CD4-positive, alpha-beta T cell treated with Interferon alpha-2 for 1 hour (primary cell): ENCODE measurements around the gene PRDM16.

ENCODE experiments used
- DNase-seq, 2 donors: peaks; one replicate each; pipeline ENCODE4 v3.0.0-alpha.2; 2020 to 2022

The PRDM16 gene

GRCh38 chr1:3332043-3332442, 263.0 kb downstream of the PRDM16 start:
- DNase-seq: no peak

GRCh38 chr1:3332662-3333061, 263.7 kb downstream of the PRDM16 start:
- DNase-seq: no peak

- DNase-seq: no peak
These were observed 264.9 kb downstream of the PRDM16 start for GRCh38 chr1:3333903-3334302.

- DNase-seq: no peak
These were observed 265.4 kb downstream of the PRDM16 start for GRCh38 chr1:3334366-3334765.

GRCh38 chr1:3335754-3336640, 267.0 kb downstream of the PRDM16 start:
- DNase-seq: no peak

- no peak for DNase-seq
These were observed 267.9 kb downstream of the PRDM16 start for GRCh38 chr1:3336641-3337630.

GRCh38 chr1:3337798-3338724, 269.1 kb downstream of the PRDM16 start:
- no peak for DNase-seq

GRCh38 chr1:3338725-3339070, 269.7 kb downstream of the PRDM16 start:
- no peak for DNase-seq

- no peak for DNase-seq
These were observed 270.9 kb downstream of the PRDM16 start for GRCh38 chr1:3339856-3340255.

GRCh38 chr1:3340548-3341235, 271.7 kb downstream of the PRDM16 start:
- no peak for DNase-seq

- DNase-seq: no peak
These were observed 272.4 kb downstream of the PRDM16 start for GRCh38 chr1:3341236-3341994.

GRCh38 chr1:3342960-3343359, 274.0 kb downstream of the PRDM16 start:
- DNase-seq: no peak

- DNase-seq: no peak
These were observed 275.4 kb downstream of the PRDM16 start for GRCh38 chr1:3344395-3344794.

GRCh38 chr1:3345792-3346191, 276.8 kb downstream of the PRDM16 start:
- no peak for DNase-seq

GRCh38 chr1:3346478-3346877, 277.5 kb downstream of the PRDM16 start:
- no peak for DNase-seq

GRCh38 chr1:3347257-3348020, 278.4 kb downstream of the PRDM16 start:
- no peak for DNase-seq

- DNase-seq: no peak
These were observed 279.3 kb downstream of the PRDM16 start for GRCh38 chr1:3348196-3348865.

- no peak for DNase-seq
These were observed 280.4 kb downstream of the PRDM16 start for GRCh38 chr1:3349161-3349967.

GRCh38 chr1:3349968-3350299, 280.9 kb downstream of the PRDM16 start:
- no peak for DNase-seq
